Vagina (tissue), 2 donors: ENCODE results near the gene CNTNAP5.

Experiments
- POLR2A ChIP-seq, 2 donors: fragments of 450-650 bp; IDR thresholded peaks; one replicate each; pipeline ENCODE4 v1.6.1; 2017; ENCODE audit warnings: antibody characterized with exemption in 2 of 2, mild to moderate bottlenecking in 2 of 2, moderate library complexity in 2 of 2
- TF ChIP-seq, protein P1 (sequence below), 3 experiments: fragments of 450-650 bp in 2 of 3; fragments of 200-600 bp in 1 of 3; sonication (generic) in 1 of 3; IDR thresholded peaks; one replicate each; pipeline ENCODE4 v1.5.1; 2017 to 2019; ENCODE audit warnings: antibody characterized with exemption in 3 of 3, mild to moderate bottlenecking in 2 of 3, moderate library complexity in 2 of 3

GRCh38 chr2:124261456-124261855, 236.4 kb downstream of the CNTNAP5 start:
- no peak for TF ChIP-seq POLR2A (IDR thresholded peaks at IDR 0.05)
- TF ChIP-seq, protein P1, sequence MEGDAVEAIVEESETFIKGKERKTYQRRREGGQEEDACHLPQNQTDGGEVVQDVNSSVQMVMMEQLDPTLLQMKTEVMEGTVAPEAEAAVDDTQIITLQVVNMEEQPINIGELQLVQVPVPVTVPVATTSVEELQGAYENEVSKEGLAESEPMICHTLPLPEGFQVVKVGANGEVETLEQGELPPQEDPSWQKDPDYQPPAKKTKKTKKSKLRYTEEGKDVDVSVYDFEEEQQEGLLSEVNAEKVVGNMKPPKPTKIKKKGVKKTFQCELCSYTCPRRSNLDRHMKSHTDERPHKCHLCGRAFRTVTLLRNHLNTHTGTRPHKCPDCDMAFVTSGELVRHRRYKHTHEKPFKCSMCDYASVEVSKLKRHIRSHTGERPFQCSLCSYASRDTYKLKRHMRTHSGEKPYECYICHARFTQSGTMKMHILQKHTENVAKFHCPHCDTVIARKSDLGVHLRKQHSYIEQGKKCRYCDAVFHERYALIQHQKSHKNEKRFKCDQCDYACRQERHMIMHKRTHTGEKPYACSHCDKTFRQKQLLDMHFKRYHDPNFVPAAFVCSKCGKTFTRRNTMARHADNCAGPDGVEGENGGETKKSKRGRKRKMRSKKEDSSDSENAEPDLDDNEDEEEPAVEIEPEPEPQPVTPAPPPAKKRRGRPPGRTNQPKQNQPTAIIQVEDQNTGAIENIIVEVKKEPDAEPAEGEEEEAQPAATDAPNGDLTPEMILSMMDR (IDR thresholded peaks at IDR 0.05), result no peak
